NCI-H1105 (cell line): ENCODE results near the gene TMEM88.
"Not testable (repeated sequence)": the region's sequence is repeated elsewhere in the genome, so short reads cannot be mapped to it uniquely, and the experiment has no call there.

Source experiments
- DNase-seq: peaks from one replicate; lab custom pipeline; 2025; lab: John Stamatoyannopoulos, UW

Gene TMEM88

GRCh38 chr17:7854851-7855659 is at the start of gene TMEM88:
Gene TMEM88 (plus strand): TSS chr17:7855066. CDS start chr17:7855075, 9 bp downstream.
- DNase-seq, result no peak

GRCh38 chr17:7806587-7806986 is 48.3 kb upstream of the TMEM88 start:
- no peak for DNase-seq

GRCh38 chr17:7807206-7807605 is 47.7 kb upstream of the TMEM88 start:
- DNase-seq, result no peak

- DNase-seq, result no peak
Observed at GRCh38 chr17:7809086-7809790, 45.6 kb upstream of the TMEM88 start.

GRCh38 chr17:7809791-7810343 is 45.0 kb upstream of the TMEM88 start:
- not testable (repeated sequence) for DNase-seq

GRCh38 chr17:7811251-7811650 is 43.6 kb upstream of the TMEM88 start:
- DNase-seq, result no peak

GRCh38 chr17:7814969-7815368 is 39.9 kb upstream of the TMEM88 start:
- no peak for DNase-seq

GRCh38 chr17:7816926-7817642 is 37.8 kb upstream of the TMEM88 start:
- no peak for DNase-seq

GRCh38 chr17:7817643-7817964 is 37.3 kb upstream of the TMEM88 start:
- DNase-seq, result no peak

- no peak for DNase-seq
Observed at GRCh38 chr17:7818026-7818425, 36.8 kb upstream of the TMEM88 start.

- no peak for DNase-seq
Observed at GRCh38 chr17:7818746-7819645, 35.9 kb upstream of the TMEM88 start.

- DNase-seq, result no peak
Observed at GRCh38 chr17:7820231-7820630, 34.6 kb upstream of the TMEM88 start.

- DNase-seq, result no peak
Observed at GRCh38 chr17:7822126-7822525, 32.7 kb upstream of the TMEM88 start.

- DNase-seq, result no peak
Observed at GRCh38 chr17:7823581-7824001, 31.3 kb upstream of the TMEM88 start.

GRCh38 chr17:7824021-7824924 is 30.6 kb upstream of the TMEM88 start:
- no peak for DNase-seq

GRCh38 chr17:7825206-7825990 is 29.5 kb upstream of the TMEM88 start:
- DNase-seq, result no peak

GRCh38 chr17:7830616-7831015 is 24.2 kb upstream of the TMEM88 start:
- no peak for DNase-seq

GRCh38 chr17:7831233-7831632 is 23.6 kb upstream of the TMEM88 start:
- no peak for DNase-seq

GRCh38 chr17:7832431-7832830 is 22.4 kb upstream of the TMEM88 start:
- DNase-seq, result no peak
